H1 (cell line): ENCODE data around the gene LRP5. TPM values are rescaled to one million over a fixed set of nuclear protein-coding genes. Genes with fewer than 3 reads are reported as not detected.

Source experiments
- ATF2 ChIP-seq: IDR thresholded peaks from 2 replicates; pipeline ENCODE4 v1.6.1; 2012; ENCODE audit warnings: low read length, inconsistent platforms
- CHD2 ChIP-seq: IDR thresholded peaks from 2 replicates; pipeline ENCODE4 v1.6.1; 2012; ENCODE audit warnings: low read length, improper control_type of control experiment
- SAP30 ChIP-seq: fragments of 300-600 bp; sonication (generic); IDR thresholded peaks from 2 replicates; pipeline ENCODE4 v1.7.1; 2012; ENCODE audit warnings: low read length, moderate library complexity, mild to moderate bottlenecking, inconsistent platforms; ENCODE audit not compliant: insufficient read depth, insufficient replicate concordance
- TAF1 ChIP-seq: IDR thresholded peaks from 2 replicates; pipeline ENCODE4 v1.6.1; 2011; ENCODE audit warnings: mild to moderate bottlenecking, low read depth, low read length
- TAF7 ChIP-seq: optimal IDR thresholded peaks from 2 replicates; pipeline ENCODE3; 2011; ENCODE audit warnings: low read depth, mild to moderate bottlenecking, inconsistent platforms, low read length, moderate library complexity, borderline replicate concordance
- polyA plus RNA-seq, 7 experiments: library from polyadenylated mRNA; depleted of rRNA in 3 of 7; stranded (reverse) in 5 of 7; unstranded in 2 of 7; fragments of >200 nt in 5 of 7; fragments of 200-250 nt in 2 of 7; gene quantifications; 1 replicate in 5 of 7; 2 replicates in 1 of 7; 4 replicates in 1 of 7; pipeline versions ENCODE4 v1.2.1 to v1.2.3, GENCODE V29; 2011 to 2013; ENCODE audit warnings: missing spikeins in 2 of 7, mixed read lengths in 2 of 7
- total RNA-seq: library from RNA; stranded (reverse); fragmentation: NEBNext Ultra II Directional; extraction: Animal tissue kit (Norgen Biotek cat#: 25700); gene quantifications from 2 replicates; pipeline ENCODE4 v1.2.1, GENCODE V29; 2021

The LRP5 gene
- total and polyA plus RNA-seq, 2 of the 8 experiments (the other 6 are each of a cell fraction or from before 2014, with no cell fraction given), result 19.0 to 38.9 TPM

DNA sequence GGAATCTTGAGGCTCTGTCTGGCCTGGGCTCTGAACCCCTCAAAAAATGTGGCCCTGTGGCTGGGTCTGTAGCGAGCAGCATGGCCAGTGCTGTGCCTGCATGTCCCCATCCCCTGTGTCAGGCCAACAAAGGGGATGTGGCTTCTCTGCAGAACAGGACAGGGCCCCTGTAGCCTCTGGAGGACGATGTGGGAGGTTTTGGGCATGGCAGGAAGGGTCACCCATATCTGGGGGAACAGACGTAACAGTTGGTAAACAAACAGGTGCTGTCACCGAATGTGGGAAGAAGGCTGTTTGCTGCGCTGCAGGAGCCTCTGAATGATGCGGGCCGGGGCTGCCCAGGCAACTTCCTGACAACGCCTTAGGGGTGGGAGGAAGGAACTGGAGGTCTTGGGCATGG is 35.0 kb downstream of the LRP5 start (continued):
- TF ChIP-seq ATF2 (no peak), SAP30 (no peak), TAF7 (no peak), TAF1 (no peak), CHD2 (no peak)
